Keratinocyte (primary cell): ENCODE results near the gene KRTAP4-3. TPM values are rescaled to one million over a fixed set of nuclear protein-coding genes. Genes with fewer than 3 reads are reported as not detected.
"Not testable (repeated sequence)": the region's sequence is repeated elsewhere in the genome, so short reads cannot be mapped to it uniquely, and the experiment has no call there.

ENCODE experiments used
- DNase-seq: peaks from one replicate; pipeline ENCODE4 v3.0.0-alpha.2; 2011; ENCODE audit warnings: low read depth, missing footprints, low spot score
- FAIRE-seq: peaks from 2 replicates; lab custom pipeline; 2011; peaks lifted over from hg19 to GRCh38; lab: Jason Lieb, UNC
- H2AFZ ChIP-seq: 2 replicates; pipeline ENCODE4 v1.6.0; 2012; ENCODE audit warnings: low read length, control low read depth, inconsistent platforms; ENCODE audit not compliant: control insufficient read depth
- H3K27ac ChIP-seq: 2 replicates; pipeline ENCODE4 v1.5.1; 2011; ENCODE audit warnings: low read length; ENCODE audit not compliant: control insufficient read depth, insufficient read depth
- H3K27me3 ChIP-seq: 3 replicates; pipeline ENCODE4 v1.6.0; 2011; ENCODE audit warnings: low read length; ENCODE audit not compliant: control insufficient read depth, insufficient read depth; ENCODE audit errors: extremely low read depth
- H3K36me3 ChIP-seq, 2 experiments: 2 replicates in 1 of 2; 3 replicates in 1 of 2; pipeline ENCODE4 v1.5.1; 2011; ENCODE audit warnings: low read length in 2 of 2, mild to moderate bottlenecking in 1 of 2; ENCODE audit not compliant: control insufficient read depth in 2 of 2, insufficient read depth in 2 of 2; ENCODE audit errors: extremely low read depth in 1 of 2
- H3K4me1 ChIP-seq: 3 replicates; pipeline ENCODE4 v1.5.1; 2011; ENCODE audit warnings: low read length; ENCODE audit not compliant: control insufficient read depth, insufficient read depth; ENCODE audit errors: extremely low read depth
- H3K4me2 ChIP-seq: 3 replicates; pipeline ENCODE4 v1.6.0; 2011; ENCODE audit warnings: low read depth, low read length; ENCODE audit not compliant: control insufficient read depth, insufficient read depth; ENCODE audit errors: extremely low read depth
- H3K4me3 ChIP-seq, 3 experiments: fragments of 200-600 bp in 1 of 3; sonication (generic) in 1 of 3; 2 replicates in 2 of 3; 3 replicates in 1 of 3; pipeline ENCODE4 v1.5.1; 2011 to 2016; ENCODE audit warnings: low read length in 3 of 3, mild to moderate bottlenecking in 3 of 3, control low read depth in 2 of 3, inconsistent platforms in 1 of 3, low read depth in 1 of 3, mixed read lengths in 1 of 3, mixed run types in 1 of 3, moderate library complexity in 1 of 3; ENCODE audit not compliant: control insufficient read depth in 2 of 3, insufficient read depth in 2 of 3; ENCODE audit errors: extremely low read depth in 1 of 3
- H3K79me2 ChIP-seq: 2 replicates; pipeline ENCODE4 v1.6.0; 2012; ENCODE audit warnings: low read length; ENCODE audit not compliant: control insufficient read depth, insufficient read depth
- H3K9ac ChIP-seq: 3 replicates; pipeline ENCODE4 v1.6.0; 2011; ENCODE audit warnings: low read length; ENCODE audit not compliant: control insufficient read depth, insufficient read depth; ENCODE audit errors: extremely low read depth
- H3K9me1 ChIP-seq: 3 replicates; pipeline ENCODE4 v1.6.0; 2011; ENCODE audit warnings: low read length; ENCODE audit not compliant: control insufficient read depth, insufficient read depth; ENCODE audit errors: extremely low read depth
- H3K9me3 ChIP-seq: 2 replicates; pipeline ENCODE4 v1.5.1; 2012; ENCODE audit warnings: low read depth, low read length; ENCODE audit not compliant: control insufficient read depth
- H4K20me1 ChIP-seq: 3 replicates; pipeline ENCODE4 v1.6.0; 2011; ENCODE audit warnings: low read length; ENCODE audit not compliant: control insufficient read depth, insufficient read depth; ENCODE audit errors: extremely low read depth
- EZH2 ChIP-seq: IDR thresholded peaks from one replicate; pipeline ENCODE4 v1.6.1; 2012; ENCODE audit warnings: inconsistent platforms, mild to moderate bottlenecking, low read length, moderate library complexity
- dilution Hi-C: fragments of 300-500 bp; cut with MboI; formaldehyde crosslinking; loops from one replicate; pipeline ENCODE4 v1.7.0; 2020; ENCODE audit warnings: low sequenced_read_pairs; ENCODE audit not compliant: extremely low pct_ligation_motif_present
- polyA plus RNA-seq, 5 experiments: library from polyadenylated mRNA; depleted of rRNA in 3 of 5; stranded (reverse) in 3 of 5; stranded (forward) in 1 of 5; unstranded in 1 of 5; fragments of >200 nt; gene quantifications; 1 replicate in 1 of 5; 2 replicates in 3 of 5; 3 replicates in 1 of 5; pipeline versions ENCODE4 v1.2.1 to v1.2.3, GENCODE V29; 2011 to 2012; ENCODE audit warnings: missing spikeins in 2 of 5, low read depth in 1 of 5, low replicate concordance in 1 of 5
- TF ChIP-seq, protein P1 (sequence below), 3 experiments: IDR thresholded peaks in 1 of 3; conservative IDR thresholded peaks in 1 of 3; optimal IDR thresholded peaks in 1 of 3; 2 replicates in 2 of 3; 3 replicates in 1 of 3; pipeline versions ENCODE3 to v1.5.1; 2011; ENCODE audit warnings: low read length in 3 of 3, mild to moderate bottlenecking in 3 of 3, moderate library complexity in 2 of 3, control low read depth in 1 of 3, inconsistent platforms in 1 of 3; ENCODE audit not compliant: insufficient read depth in 2 of 3; ENCODE audit errors: extremely low read depth in 1 of 3

Gene KRTAP4-3
- polyA plus RNA-seq, 1 donor (not counting 4 experiments of a cell fraction or from before 2014, with no cell fraction given) = not detected

DNA sequence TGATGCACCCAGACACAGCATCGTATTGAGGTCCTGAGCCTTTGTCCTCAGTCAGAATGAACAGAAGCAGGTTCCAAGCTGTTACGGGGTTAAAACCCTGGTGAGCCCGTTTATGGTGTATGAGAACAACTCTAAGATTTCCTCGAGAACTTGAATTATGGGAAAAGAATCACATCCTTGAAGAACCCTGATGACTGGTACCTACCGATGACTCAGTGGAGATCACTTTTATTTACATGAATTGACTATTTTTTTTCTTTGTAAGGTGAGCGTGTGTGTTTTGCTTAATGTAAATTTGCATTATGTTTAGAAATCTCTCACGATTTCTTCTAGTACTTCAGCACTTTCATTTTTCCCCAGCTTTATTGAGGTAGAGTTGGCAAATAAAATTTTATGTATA, 4.2 kb downstream of the KRTAP4-3 start:
- H3K4me1 ChIP-seq = no peaks in the 10 kb centered on the region

DNA sequence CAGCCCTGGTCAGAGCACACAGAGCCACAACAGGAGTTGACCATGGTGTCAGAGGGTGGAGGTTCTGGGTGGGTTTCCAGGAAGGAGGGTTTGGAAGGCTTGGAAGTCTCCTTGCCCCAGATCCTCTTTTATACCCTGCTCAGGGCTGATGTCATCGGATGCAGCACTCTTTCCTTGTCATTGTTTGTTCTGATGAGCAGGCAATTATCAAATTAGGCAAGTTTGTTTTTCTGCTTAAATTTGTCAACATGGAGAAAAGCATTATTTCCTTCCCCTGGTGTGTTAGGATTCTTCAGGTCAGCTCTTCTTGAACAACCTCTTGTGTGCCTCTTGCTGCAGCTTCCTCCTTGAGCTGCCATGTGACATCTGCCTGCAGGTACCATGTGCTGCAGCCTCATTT, 7.4 kb downstream of the KRTAP4-3 start, which contains the start of gene KRTAP4-4:
KRTAP4-4 (minus strand) TSS at position 101 of the 400 bp plus-strand sequence; CDS start at position 44, 57 bp downstream.
- DNase-seq = no peak
- Histone ChIP-seq H3K27ac (no peak within 1 kb of the TSS), H4K20me1 (no peaks in the 10 kb centered on the region), H3K79me2 (no peaks in the 10 kb centered on the region), H3K9ac (no peak within 1 kb of the TSS), H3K4me3 (no peak within 1 kb of the TSS), H3K9me1 (no peaks in the 10 kb centered on the region), H3K36me3 (no peaks in the 10 kb centered on the region), H3K27me3 (no peaks in the 10 kb centered on the region), H3K9me3 (no peaks in the 10 kb centered on the region), H3K4me1 (no peaks in the 10 kb centered on the region), H2AFZ (no peak within 1 kb of the TSS), H3K4me2 (no peak within 1 kb of the TSS)
- TF ChIP-seq, protein P1, sequence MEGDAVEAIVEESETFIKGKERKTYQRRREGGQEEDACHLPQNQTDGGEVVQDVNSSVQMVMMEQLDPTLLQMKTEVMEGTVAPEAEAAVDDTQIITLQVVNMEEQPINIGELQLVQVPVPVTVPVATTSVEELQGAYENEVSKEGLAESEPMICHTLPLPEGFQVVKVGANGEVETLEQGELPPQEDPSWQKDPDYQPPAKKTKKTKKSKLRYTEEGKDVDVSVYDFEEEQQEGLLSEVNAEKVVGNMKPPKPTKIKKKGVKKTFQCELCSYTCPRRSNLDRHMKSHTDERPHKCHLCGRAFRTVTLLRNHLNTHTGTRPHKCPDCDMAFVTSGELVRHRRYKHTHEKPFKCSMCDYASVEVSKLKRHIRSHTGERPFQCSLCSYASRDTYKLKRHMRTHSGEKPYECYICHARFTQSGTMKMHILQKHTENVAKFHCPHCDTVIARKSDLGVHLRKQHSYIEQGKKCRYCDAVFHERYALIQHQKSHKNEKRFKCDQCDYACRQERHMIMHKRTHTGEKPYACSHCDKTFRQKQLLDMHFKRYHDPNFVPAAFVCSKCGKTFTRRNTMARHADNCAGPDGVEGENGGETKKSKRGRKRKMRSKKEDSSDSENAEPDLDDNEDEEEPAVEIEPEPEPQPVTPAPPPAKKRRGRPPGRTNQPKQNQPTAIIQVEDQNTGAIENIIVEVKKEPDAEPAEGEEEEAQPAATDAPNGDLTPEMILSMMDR (optimal IDR thresholded peaks at IDR 0.05 in 1 of 3, IDR thresholded peaks at IDR 0.05 in 1 of 3, conservative IDR thresholded peaks at IDR 0.05 in 1 of 3; ENCODE audit: extremely low read depth in 1 of 3, insufficient read depth in 2 of 3, low read length in 3 of 3) = no peak
- TF ChIP-seq EZH2 = no peak
- FAIRE-seq = no peak
- dilution Hi-C loops = no loop called here

More for the DNA sequence above, 4.2 kb downstream of the KRTAP4-3 start:
- no peak for DNase-seq
- Histone ChIP-seq H2AFZ (no peak overlapping the region), H3K9me1 (no peaks in the 10 kb centered on the region), H3K9ac (no peak overlapping the region), H3K4me3 (no peak overlapping the region), H3K9me3 (no peaks in the 10 kb centered on the region), H3K27ac (no peak overlapping the region), H3K4me2 (no peak overlapping the region), H3K79me2 (no peaks in the 10 kb centered on the region), H3K36me3 (no peaks in the 10 kb centered on the region), H4K20me1 (no peaks in the 10 kb centered on the region), H3K27me3 (no peaks in the 10 kb centered on the region)
- TF ChIP-seq, protein P1 (optimal IDR thresholded peaks at IDR 0.05 in 1 of 3, IDR thresholded peaks at IDR 0.05 in 1 of 3, conservative IDR thresholded peaks at IDR 0.05 in 1 of 3; ENCODE audit: extremely low read depth in 1 of 3, insufficient read depth in 2 of 3, low read length in 3 of 3) = no peak
- no peak for TF ChIP-seq EZH2
- no peak for FAIRE-seq
- dilution Hi-C loops = no loop called here

DNA sequence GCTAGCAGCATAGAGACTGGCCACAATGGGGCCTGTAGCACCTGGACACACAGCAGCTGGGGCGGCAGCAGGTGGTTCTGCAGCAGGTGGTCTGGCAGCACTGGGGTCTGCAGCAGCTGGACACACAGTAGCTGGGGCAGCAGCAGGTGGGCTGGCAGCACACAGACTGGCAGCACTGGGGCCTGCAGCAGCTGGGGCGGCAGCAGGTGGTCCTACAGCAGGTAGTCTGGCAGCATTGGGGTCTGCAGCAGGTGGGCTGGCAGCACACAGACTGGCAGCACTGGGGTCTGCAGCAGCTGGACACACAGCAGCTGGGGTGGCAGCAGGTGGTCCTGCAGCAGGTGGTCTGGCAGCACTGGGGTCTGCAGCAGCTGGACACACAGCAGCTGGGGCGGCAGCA, 7.8 kb downstream of the KRTAP4-3 start:
- H2AFZ ChIP-seq, H3K27me3 ChIP-seq, H3K36me3 ChIP-seq, H3K9me3 ChIP-seq, H3K9me1 ChIP-seq, H3K4me1 ChIP-seq, H3K9ac ChIP-seq, dilution Hi-C loops, H4K20me1 ChIP-seq, H3K27ac ChIP-seq, H3K4me3 ChIP-seq, H3K79me2 ChIP-seq, DNase-seq, FAIRE-seq, H3K4me2 ChIP-seq: not testable (repeated sequence)
